ENCODE measurements around the gene TFRC.
"Not testable (repeated sequence)": the region's sequence is repeated elsewhere in the genome, so short reads cannot be mapped to it uniquely, and the experiment has no call there.

The TFRC gene

GRCh38 chr3:196004359-196005052 lies 77.4 kb downstream of the TFRC start:
- not testable (repeated sequence) for DNase-seq (ENCODE audit: low read depth)

GRCh38 chr3:196003611-196004010 lies 78.3 kb downstream of the TFRC start:
- DNase-seq (ENCODE audit: low read depth) = no peak

- not testable (repeated sequence) for DNase-seq (ENCODE audit: low read depth)
These were observed 79.2 kb downstream of the TFRC start for GRCh38 chr3:196002721-196003120.

- DNase-seq (ENCODE audit: low read depth) = not testable (repeated sequence)
These were observed 80.7 kb downstream of the TFRC start for GRCh38 chr3:196001240-196001639.

GRCh38 chr3:196000360-196000950 lies 81.4 kb downstream of the TFRC start:
- DNase-seq (ENCODE audit: low read depth) = not testable (repeated sequence)

- DNase-seq (ENCODE audit: low read depth) = no peak
These were observed 82.0 kb downstream of the TFRC start for GRCh38 chr3:195999896-196000295.

Data from amniotic epithelial cell (primary cell).